HUES64 (cell line): ENCODE measurements around the gene NRTN.

Experiments used
- H3K27ac ChIP-seq: 2 replicates; pipeline ENCODE4 v1.7.0; 2013; ENCODE audit warnings: low read depth, low read length, inconsistent platforms
- H3K27me3 ChIP-seq: 2 replicates; pipeline ENCODE4 v1.6.1; 2013; ENCODE audit warnings: mild to moderate bottlenecking, low read length; ENCODE audit not compliant: insufficient read depth
- H3K36me3 ChIP-seq: 2 replicates; pipeline ENCODE4 v1.6.1; 2013; ENCODE audit warnings: mild to moderate bottlenecking, low read length; ENCODE audit not compliant: insufficient read depth
- H3K4me1 ChIP-seq: 2 replicates; pipeline ENCODE4 v1.6.1; 2013; ENCODE audit warnings: mild to moderate bottlenecking, low read length, moderate library complexity; ENCODE audit not compliant: insufficient read depth
- H3K4me3 ChIP-seq: 2 replicates; pipeline ENCODE4 v1.5.1; 2013; ENCODE audit warnings: mild to moderate bottlenecking, low read length, moderate library complexity
- H3K9ac ChIP-seq: 2 replicates; pipeline ENCODE4 v1.6.1; 2013; ENCODE audit warnings: mild to moderate bottlenecking, low read depth, low read length
- H3K9me3 ChIP-seq: 2 replicates; pipeline ENCODE4 v1.6.1; 2013; ENCODE audit warnings: low read depth, low read length; ENCODE audit not compliant: insufficient read depth
- WGBS: fragments of 150-250, 120-280 bp; methylation state at CpG from one replicate; pipeline ENCODE4 v1.1.7; 2013; ENCODE audit warnings: missing lambda C conversion rate; 5-methylcytosine and 5-hydroxymethylcytosine counted together

NRTN gene

DNA sequence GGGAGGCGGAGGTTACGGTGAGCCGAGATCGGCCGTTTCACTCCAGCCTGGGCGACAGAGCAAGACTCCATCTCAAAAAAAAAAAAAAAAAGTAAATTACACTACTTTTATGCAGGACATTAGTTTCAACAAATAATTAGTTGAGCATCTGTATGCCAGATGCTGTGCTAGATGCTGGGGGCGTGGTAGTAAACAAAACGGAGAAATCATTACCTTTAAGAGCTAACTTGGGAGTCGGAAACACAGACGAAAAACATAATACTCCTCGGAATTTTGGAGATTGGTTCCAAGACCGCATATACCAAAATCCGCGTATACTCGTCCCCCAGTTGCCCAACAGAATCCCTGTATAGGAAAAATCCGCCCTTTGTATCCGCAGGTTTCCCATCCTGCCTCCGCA is 12.6 kb upstream of the NRTN start:
- H3K27me3 ChIP-seq, result no peaks in the 10 kb centered on the region
- no peak overlapping the region for H3K4me3 ChIP-seq
- no peaks in the 10 kb centered on the region for H3K4me1 ChIP-seq
- H3K27ac ChIP-seq, result no peak overlapping the region
- WGBS, result 97% methylated on average over 18 of the region's 18 CpGs
- no peaks in the 10 kb centered on the region for H3K9me3 ChIP-seq
- no peak overlapping the region for H3K9ac ChIP-seq
- H3K36me3 ChIP-seq, result peaks cover 29% of the 10 kb centered on the region

DNA sequence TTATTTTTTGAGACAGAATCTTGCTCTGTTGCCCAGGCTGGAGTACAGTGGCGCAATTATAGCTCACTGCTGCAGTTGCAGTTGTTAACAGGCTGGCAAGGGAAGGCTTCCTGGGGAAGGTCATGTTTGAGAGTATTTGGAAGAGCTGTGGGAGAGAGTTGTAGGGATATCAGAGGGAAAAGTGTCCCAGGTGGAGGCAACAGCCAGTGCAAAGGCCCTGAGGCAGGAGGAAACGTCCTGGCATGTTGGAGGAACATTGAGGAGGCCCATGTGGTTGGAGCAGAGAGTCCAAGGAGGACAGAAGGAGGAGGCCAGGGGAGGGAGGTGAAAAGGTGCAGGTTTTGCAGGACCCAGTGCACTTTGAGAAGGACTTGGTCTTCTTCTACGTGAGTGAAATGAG is 11.7 kb upstream of the NRTN start:
- Histone ChIP-seq H3K9ac (no peak overlapping the region), H3K27me3 (no peaks in the 10 kb centered on the region; the same call in 1 of the 2 replicates), H3K4me3 (no peak overlapping the region), H3K4me1 (no peaks in the 10 kb centered on the region), H3K9me3 (no peaks in the 10 kb centered on the region), H3K36me3 (peaks cover 19% of the 10 kb centered on the region), H3K27ac (no peak overlapping the region)
- WGBS, result 89% methylated on average over 3 of the region's 3 CpGs

DNA sequence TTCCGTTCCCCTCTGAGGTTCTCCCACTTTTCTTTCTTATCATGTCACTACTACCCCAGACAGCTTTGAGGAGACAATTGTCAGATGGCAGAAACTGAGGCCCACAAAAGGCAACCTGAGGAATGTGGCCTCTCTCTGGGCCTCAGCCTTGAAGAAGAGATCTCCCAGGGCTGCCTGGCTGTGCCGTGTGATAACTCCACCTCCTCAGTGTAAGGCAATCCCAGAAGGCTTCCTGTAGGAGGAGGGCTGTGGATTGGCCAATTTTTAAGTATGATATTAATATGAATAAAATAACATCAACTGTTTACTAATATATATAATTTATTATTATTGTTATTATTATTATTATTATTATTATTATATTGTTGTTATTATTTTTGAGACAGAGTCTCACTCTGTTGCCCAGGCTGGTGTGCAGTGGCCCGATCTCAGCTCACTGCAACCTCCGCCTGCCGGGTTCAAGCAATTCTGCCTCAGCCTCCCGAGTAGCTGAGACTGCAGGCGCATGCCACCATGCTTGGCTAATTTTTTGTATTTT is 9.4 kb upstream of the NRTN start:
- H3K27ac ChIP-seq, result no peak overlapping the region
- H3K9ac ChIP-seq, result no peak overlapping the region
- no peak overlapping the region for H3K4me3 ChIP-seq
- 87% methylated on average over 7 of the region's 7 CpGs for WGBS
- no peaks in the 10 kb centered on the region for H3K9me3 ChIP-seq
- H3K4me1 ChIP-seq, result no peaks in the 10 kb centered on the region
- no peaks in the 10 kb centered on the region for H3K36me3 ChIP-seq
- H3K27me3 ChIP-seq, result no peaks in the 10 kb centered on the region; the same call in 1 of the 2 replicates

DNA sequence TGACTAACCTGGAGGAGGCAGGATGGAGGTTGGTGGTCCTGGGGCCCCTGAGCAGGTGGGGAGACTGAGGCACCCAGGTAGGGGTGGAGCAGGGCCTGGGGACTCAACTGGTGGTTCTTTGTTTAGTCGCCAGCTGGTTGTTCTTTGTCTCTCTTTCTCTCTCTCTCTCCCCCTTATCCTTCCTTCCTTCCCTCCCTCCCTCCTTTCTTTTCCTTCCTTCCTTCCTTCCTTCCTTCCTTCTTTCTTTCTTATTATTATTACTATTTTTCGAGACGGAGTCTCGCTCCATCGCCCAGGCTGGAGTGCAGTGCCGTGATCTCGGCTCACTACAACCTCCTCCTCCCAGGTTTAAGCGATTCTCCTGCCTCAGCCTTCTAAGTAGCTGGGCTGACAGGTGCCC is 6.6 kb upstream of the NRTN start:
- 90% methylated on average over 8 of the region's 8 CpGs for WGBS
- H3K36me3 ChIP-seq, result no peaks in the 10 kb centered on the region
- no peaks in the 10 kb centered on the region for H3K9me3 ChIP-seq
- no peaks in the 10 kb centered on the region for H3K4me1 ChIP-seq
- H3K4me3 ChIP-seq, result no peak overlapping the region
- no peak overlapping the region for H3K27ac ChIP-seq
- H3K27me3 ChIP-seq, result peaks cover 2% of the 10 kb centered on the region
- H3K9ac ChIP-seq, result no peak overlapping the region

DNA sequence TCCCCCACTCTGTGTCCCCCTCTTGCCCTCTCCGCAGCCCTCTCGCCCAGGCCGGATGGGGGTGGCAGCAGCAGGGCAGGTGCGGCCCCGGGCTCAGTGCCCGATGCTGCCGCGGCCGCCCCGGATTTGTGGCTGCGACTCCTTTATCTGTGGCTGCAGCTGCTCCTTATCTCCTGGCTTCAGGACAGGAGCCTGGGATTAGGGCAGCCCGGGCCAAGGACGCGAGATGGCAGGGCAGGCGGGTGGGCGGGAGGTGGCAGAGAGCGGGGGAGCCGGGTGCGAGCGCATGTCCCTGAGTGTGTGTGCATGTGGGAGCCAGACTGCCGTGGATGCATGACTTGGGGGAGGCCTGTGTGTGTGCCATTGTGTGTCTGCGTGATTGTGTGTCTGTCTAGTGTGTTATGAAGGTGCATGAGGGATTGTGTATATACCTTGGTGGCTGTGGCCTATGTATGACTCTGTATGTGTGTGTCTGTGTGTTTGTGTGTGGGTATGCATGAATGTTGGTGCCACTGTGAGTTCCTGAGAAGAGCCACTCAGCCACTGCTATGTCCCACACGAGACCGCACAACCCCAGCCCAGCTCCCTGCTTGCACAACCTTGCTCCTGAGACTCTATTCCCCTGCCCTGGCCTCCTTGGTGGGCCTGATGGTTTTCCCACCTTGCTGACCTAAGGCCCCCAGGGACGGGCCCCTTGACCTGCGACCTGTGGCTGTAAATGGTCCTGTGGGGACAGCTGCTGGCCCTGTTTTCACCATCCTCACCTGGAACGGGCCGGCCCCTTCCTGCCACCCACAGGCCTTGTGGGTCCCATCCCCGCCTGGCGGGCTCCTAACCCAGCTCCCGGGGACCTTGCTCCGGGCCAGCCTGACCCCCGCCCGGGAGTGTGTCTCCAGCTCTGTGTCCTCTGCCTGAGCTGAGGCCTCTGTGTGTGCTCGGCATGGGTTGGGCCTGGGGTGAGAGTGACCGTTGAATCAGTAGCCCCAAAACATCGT is 5.3 kb upstream of the NRTN start:
- H3K4me3 ChIP-seq, result no peak overlapping the region
- H3K36me3 ChIP-seq, result no peaks in the 10 kb centered on the region
- H3K9me3 ChIP-seq, result no peaks in the 10 kb centered on the region
- H3K27ac ChIP-seq, result no peak overlapping the region
- H3K4me1 ChIP-seq, result no peaks in the 10 kb centered on the region
- 91% methylated on average over 37 of the region's 37 CpGs for WGBS
- H3K9ac ChIP-seq, result no peak overlapping the region
- H3K27me3 ChIP-seq, result peaks cover 10% of the 10 kb centered on the region

DNA sequence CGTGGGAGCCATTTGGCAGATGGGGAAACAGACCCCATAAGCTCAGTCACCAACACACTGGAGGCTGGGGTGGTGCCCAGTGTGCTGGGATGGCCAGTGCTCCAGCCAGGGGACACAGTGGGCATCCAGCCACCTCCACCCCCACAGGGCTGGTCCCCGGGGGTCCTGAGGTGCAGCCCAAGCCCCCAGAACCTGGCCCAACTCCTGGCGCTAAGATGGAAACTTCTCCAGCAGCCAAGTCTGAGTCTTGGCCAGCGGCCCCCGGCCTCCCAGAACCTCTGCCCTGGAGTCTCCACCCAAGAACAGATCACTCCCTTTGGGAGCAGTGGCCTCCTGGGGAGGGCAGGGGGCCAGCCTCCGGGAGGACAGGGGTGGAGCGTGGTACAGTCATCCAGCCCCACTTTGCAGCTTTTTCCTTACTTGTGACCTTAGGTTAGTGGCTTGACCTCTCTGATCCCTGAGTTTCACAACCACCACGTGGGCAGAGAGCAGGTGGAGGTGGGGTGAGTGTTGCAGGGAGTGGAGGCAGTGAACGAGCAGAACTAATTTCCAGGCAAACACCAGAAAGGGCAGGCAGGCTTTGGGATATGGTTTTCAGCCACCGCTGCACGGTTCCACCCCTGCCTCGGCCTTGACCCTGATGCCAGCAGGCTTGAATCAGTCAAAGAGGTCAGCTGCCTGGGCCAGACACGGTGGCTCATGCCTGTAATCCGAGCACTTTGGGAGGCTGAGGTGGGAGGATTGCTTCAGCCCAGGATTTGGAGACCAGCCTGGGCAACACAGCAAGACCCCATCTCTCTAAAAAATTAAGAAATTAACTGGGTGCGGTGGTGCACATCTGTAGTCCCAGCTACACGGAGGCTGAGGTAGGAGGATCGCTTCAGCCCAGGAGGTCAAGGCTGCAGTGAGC is 4.3 kb upstream of the NRTN start:
- H3K4me3 ChIP-seq, result no peak overlapping the region
- H3K36me3 ChIP-seq, result no peaks in the 10 kb centered on the region
- H3K4me1 ChIP-seq, result no peaks in the 10 kb centered on the region
- peaks cover 16% of the 10 kb centered on the region for H3K27me3 ChIP-seq
- no peak overlapping the region for H3K27ac ChIP-seq
- no peaks in the 10 kb centered on the region for H3K9me3 ChIP-seq
- H3K9ac ChIP-seq, result no peak overlapping the region
- WGBS, result 86% methylated on average over 17 of the region's 17 CpGs

DNA sequence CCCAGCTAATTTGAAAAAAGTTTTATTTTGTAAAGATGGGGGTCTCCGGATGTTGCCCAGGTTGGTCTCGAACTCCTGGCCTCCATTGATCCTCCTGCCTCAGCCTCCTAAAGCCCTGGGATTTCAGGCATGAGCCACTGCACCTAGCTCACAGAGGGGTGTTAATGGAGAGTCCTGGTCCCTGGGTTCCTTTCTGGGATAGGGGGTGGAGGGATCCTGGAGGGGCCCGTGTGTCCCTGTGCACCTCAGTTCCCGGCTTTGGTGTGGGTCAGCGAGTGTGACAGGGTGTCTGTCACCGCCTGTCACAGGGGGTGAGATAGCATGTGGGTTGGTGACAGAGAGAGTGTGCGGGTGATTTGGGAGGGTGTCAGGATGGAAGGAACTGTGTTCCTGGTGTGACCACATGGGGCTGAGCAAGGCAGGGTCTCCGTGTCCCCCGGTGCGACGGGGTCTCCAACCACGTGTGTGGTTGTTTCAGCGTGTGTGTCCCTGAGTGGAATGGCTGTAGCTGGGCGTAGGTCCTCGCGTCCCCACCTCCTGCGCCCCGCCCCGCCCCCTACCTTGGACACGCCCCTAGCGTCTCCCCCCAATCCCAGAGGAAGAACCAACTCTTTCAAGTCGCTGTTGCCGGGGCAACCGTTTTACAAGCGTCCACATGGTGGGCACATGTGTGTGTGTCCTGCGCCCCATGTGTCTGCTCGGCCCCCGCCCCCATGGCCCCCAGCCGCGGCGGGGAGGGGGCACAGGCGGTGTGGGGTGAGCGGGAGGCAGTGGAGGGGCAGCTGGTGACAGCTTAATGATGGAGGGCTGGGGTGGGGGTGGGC is 2.9 kb upstream of the NRTN start:
- Histone ChIP-seq H3K4me3 (no peak overlapping the region), H3K27ac (no peak overlapping the region), H3K9me3 (no peaks in the 10 kb centered on the region), H3K4me1 (no peaks in the 10 kb centered on the region), H3K9ac (no peak overlapping the region), H3K36me3 (no peaks in the 10 kb centered on the region), H3K27me3 (peaks cover 17% of the 10 kb centered on the region)
- 28% methylated on average over 32 of the region's 33 CpGs for WGBS

DNA sequence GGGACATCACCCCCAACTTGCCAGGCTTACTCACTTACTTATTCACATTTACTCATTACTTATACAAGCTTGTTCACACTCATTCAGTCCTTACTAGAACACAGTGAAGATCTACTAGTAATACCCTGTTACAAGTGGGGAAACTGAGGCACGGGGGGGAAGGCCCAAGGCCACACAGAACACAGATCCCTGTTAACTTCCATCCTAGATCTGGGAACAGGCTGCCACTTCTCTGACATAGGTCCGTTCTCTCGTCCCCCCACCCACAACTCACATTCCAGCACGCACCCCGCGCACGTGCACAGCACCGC is 1.5 kb upstream of the NRTN start:
- Histone ChIP-seq H3K4me3 (peak overlapping the region; percentile 41), H3K9ac (peak overlapping the region; percentile 48), H3K27me3 (peaks cover 17% of the 10 kb centered on the region), H3K9me3 (no peaks in the 10 kb centered on the region), H3K27ac (no peak overlapping the region), H3K4me1 (no peaks in the 10 kb centered on the region), H3K36me3 (no peaks in the 10 kb centered on the region)
- 20% methylated on average over 8 of the region's 8 CpGs for WGBS

DNA sequence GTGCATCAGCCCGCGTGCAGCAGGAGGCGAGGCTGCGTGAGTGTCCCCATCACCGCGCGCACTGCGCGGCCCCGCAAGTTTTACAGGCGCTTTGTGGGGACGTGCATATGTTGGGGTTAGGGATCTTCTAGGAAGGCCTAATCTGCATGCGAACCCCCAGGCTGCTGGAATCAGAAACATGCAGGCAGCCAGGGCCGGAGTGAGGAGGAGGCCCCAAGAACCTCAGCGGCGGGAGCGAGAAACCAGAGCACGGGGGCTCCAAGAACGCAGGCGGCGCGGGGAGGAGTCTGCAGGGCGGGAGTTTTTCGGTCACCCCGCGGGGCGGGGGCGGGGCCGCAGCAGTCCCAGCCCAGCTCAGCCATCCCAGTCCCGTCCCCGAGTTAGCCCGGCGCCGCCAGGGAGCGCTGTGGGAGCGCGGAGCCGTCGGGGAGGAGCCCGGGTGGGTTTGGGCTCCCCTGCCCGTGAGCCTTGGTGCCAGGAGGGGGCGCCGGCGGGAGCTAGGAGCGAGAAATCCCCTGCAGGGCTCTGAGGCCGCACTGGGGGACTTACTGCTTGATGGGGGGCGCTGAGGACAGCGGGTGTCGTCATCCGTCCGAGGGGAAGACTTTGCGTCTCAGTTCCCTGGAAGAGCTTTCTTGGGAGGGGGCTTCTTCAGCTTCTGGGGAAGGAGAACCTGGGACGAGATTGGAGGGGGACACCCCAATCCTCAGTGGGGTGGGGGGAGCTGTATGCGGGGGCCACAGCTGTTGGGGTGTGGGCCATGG is 933 bp upstream of the NRTN start:
- H3K4me3 ChIP-seq, result peak overlapping the region; percentile 45
- peak overlapping the region; percentile 48 for H3K9ac ChIP-seq
- no peak overlapping the region for H3K27ac ChIP-seq

DNA sequence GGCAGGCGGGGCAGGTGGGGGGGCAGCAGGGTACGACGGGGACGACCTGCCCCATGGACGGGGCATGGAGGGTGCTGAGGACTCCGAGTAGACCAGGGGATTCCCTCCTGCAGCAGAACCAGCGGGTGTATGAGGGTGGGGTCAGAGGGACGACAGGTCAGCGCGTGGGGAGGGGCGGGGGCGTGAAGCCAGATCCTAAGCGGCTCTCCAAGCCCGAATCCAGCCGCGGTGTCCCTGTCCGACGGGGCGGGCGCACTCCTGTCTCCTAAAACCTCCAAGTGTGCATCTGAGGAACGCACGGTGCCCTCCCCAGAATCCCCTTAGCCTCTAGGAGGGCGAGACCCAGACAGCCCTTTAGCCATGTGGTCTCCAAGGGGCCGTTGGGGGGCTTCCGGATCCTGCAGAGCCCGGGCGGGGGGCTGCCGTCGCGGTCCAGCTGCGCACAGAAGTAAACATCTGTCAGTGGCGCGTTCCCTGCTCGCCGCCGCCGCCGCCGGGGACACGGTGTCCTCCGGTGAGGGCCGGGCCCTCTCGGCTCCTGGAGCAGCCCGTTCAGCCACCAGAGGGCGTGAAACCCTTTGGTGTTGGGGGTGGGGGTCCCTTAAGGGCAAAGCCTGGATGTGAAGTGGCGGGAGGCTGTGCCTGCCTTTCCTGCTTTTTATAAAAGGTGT is 730 bp downstream of the NRTN start:
- Histone ChIP-seq H3K4me3 (peak overlapping the region; percentile 50), H3K4me1 (no peaks in the 10 kb centered on the region), H3K27me3 (peaks cover 17% of the 10 kb centered on the region), H3K27ac (no peak overlapping the region), H3K9me3 (no peaks in the 10 kb centered on the region), H3K9ac (no peak overlapping the region), H3K36me3 (no peaks in the 10 kb centered on the region)
- WGBS, result 2% methylated on average over 46 of the region's 46 CpGs

More for the DNA sequence above, 933 bp upstream of the NRTN start:
- H3K27me3 ChIP-seq, result peaks cover 17% of the 10 kb centered on the region
- no peaks in the 10 kb centered on the region for H3K4me1 ChIP-seq
- WGBS, result 5% methylated on average over 54 of the region's 54 CpGs
- no peaks in the 10 kb centered on the region for H3K9me3 ChIP-seq
- no peaks in the 10 kb centered on the region for H3K36me3 ChIP-seq
